Endothelial cell (in vitro differentiated cells): ENCODE measurements around the gene KRT34. TPM values are rescaled to one million over a fixed set of nuclear protein-coding genes. Genes with fewer than 3 reads are reported as not detected.

Source experiments
- DNase-seq: peaks from one replicate; pipeline ENCODE4 v3.0.0; 2021; ENCODE audit warnings: low spot score
- H3K27ac Mint-ChIP-seq: one replicate; pipeline ENCODE4 v1.8.0; 2021; ENCODE audit warnings: mixed read lengths, inconsistent platforms; ENCODE audit not compliant: unreplicated experiment
- H3K27me3 Mint-ChIP-seq: one replicate; pipeline ENCODE4 v1.8.0; 2021; ENCODE audit warnings: mild to moderate bottlenecking, moderate library complexity, mixed read lengths, inconsistent platforms; ENCODE audit not compliant: unreplicated experiment
- H3K36me3 Mint-ChIP-seq: one replicate; pipeline ENCODE4 v1.8.0; 2021; ENCODE audit warnings: mild to moderate bottlenecking, low read depth, mixed read lengths, inconsistent platforms; ENCODE audit not compliant: unreplicated experiment
- H3K4me1 Mint-ChIP-seq: one replicate; pipeline ENCODE4 v1.8.0; 2021; ENCODE audit warnings: mild to moderate bottlenecking, mixed read lengths, inconsistent platforms; ENCODE audit not compliant: unreplicated experiment
- H3K4me3 Mint-ChIP-seq: one replicate; pipeline ENCODE4 v1.8.0; 2021; ENCODE audit warnings: mild to moderate bottlenecking, mixed read lengths, inconsistent platforms; ENCODE audit not compliant: unreplicated experiment
- H3K9me3 Mint-ChIP-seq: one replicate; pipeline ENCODE4 v1.8.0; 2021; ENCODE audit warnings: mixed read lengths, inconsistent platforms; ENCODE audit not compliant: unreplicated experiment
- total RNA-seq: library from RNA; stranded (reverse); fragmentation: NEBNext Ultra II Directional; extraction: Animal tissue kit (Norgen Biotek cat#: 25700); gene quantifications from one replicate; pipeline ENCODE4 v1.2.1, GENCODE V29; 2021; ENCODE audit not compliant: unreplicated experiment
- TF ChIP-seq, protein P1 (sequence below): fragments of 200-600 bp; sonication (generic); IDR thresholded peaks from one replicate; pipeline ENCODE4 v1.5.0; 2021; ENCODE audit warnings: antibody characterized with exemption; ENCODE audit not compliant: unreplicated experiment

KRT34 gene
- total RNA-seq, 1 donor from 2014 or later, result not detected

- no peak for DNase-seq
- H3K36me3 Mint-ChIP-seq, result peaks cover 7% of the 10 kb centered on the region
- TF ChIP-seq, protein P1, sequence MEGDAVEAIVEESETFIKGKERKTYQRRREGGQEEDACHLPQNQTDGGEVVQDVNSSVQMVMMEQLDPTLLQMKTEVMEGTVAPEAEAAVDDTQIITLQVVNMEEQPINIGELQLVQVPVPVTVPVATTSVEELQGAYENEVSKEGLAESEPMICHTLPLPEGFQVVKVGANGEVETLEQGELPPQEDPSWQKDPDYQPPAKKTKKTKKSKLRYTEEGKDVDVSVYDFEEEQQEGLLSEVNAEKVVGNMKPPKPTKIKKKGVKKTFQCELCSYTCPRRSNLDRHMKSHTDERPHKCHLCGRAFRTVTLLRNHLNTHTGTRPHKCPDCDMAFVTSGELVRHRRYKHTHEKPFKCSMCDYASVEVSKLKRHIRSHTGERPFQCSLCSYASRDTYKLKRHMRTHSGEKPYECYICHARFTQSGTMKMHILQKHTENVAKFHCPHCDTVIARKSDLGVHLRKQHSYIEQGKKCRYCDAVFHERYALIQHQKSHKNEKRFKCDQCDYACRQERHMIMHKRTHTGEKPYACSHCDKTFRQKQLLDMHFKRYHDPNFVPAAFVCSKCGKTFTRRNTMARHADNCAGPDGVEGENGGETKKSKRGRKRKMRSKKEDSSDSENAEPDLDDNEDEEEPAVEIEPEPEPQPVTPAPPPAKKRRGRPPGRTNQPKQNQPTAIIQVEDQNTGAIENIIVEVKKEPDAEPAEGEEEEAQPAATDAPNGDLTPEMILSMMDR, result no peak
- H3K4me1 Mint-ChIP-seq, result no peaks in the 10 kb centered on the region
- no peaks in the 10 kb centered on the region for H3K27me3 Mint-ChIP-seq
- H3K4me3 Mint-ChIP-seq, result no peak overlapping the region
- H3K9me3 Mint-ChIP-seq, result peaks cover 6% of the 10 kb centered on the region
- no peak overlapping the region for H3K27ac Mint-ChIP-seq
These were observed 36.1 kb downstream of the KRT34 start for GRCh38 chr17:41345992-41346391.

- Mint-ChIP-seq H3K27ac (no peak overlapping the region), H3K9me3 (peaks cover 6% of the 10 kb centered on the region), H3K27me3 (no peaks in the 10 kb centered on the region), H3K36me3 (peaks cover 7% of the 10 kb centered on the region), H3K4me3 (no peak overlapping the region), H3K4me1 (peaks cover 5% of the 10 kb centered on the region)
- TF ChIP-seq, protein P1, result no peak
- DNase-seq, result no peak
These were observed 39.1 kb downstream of the KRT34 start for GRCh38 chr17:41343029-41343428.

GRCh38 chr17:41340934-41341861 lies 40.9 kb downstream of the KRT34 start:
- Mint-ChIP-seq H3K36me3 (peaks cover 7% of the 10 kb centered on the region), H3K4me3 (no peak overlapping the region), H3K9me3 (peaks cover 6% of the 10 kb centered on the region), H3K27ac (no peak overlapping the region), H3K27me3 (no peaks in the 10 kb centered on the region), H3K4me1 (peaks cover 5% of the 10 kb centered on the region)
- TF ChIP-seq, protein P1, result no peak
- DNase-seq, result no peak

DNA sequence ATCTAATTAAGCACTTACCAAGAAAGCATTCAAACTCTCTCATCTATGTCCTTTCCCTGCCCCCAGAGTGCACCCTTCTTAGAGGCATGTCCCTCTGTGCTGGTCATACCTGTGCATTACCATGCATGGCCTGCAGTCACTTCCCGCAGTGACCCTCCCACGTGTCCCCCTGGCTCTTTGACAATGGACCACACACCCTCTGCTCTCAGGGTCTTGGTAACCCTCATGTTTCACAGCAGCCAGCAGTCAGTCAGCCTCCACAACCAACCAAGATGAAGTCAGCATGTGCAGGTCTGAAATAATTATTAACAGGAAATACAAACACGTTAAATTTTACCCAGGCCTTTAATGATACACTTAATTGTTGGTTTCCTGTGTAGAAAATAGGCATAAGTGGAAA lies 41.6 kb downstream of the KRT34 start:
- peaks cover 7% of the 10 kb centered on the region for H3K36me3 Mint-ChIP-seq
- peaks cover 6% of the 10 kb centered on the region for H3K9me3 Mint-ChIP-seq
- DNase-seq, result no peak
- H3K4me3 Mint-ChIP-seq, result no peak overlapping the region
- H3K27me3 Mint-ChIP-seq, result no peaks in the 10 kb centered on the region
- H3K4me1 Mint-ChIP-seq, result peaks cover 5% of the 10 kb centered on the region
- TF ChIP-seq, protein P1, result no peak
- no peak overlapping the region for H3K27ac Mint-ChIP-seq

GRCh38 chr17:41339571-41340172 lies 42.4 kb downstream of the KRT34 start:
- H3K4me1 Mint-ChIP-seq, result peaks cover 5% of the 10 kb centered on the region
- no peak overlapping the region for H3K27ac Mint-ChIP-seq
- H3K36me3 Mint-ChIP-seq, result peaks cover 7% of the 10 kb centered on the region
- DNase-seq, result no peak
- no peaks in the 10 kb centered on the region for H3K27me3 Mint-ChIP-seq
- peaks cover 6% of the 10 kb centered on the region for H3K9me3 Mint-ChIP-seq
- TF ChIP-seq, protein P1, result no peak
- no peak overlapping the region for H3K4me3 Mint-ChIP-seq
